GM23338 (cell line): ENCODE data around the gene GPR55. TPM values are rescaled to one million over a fixed set of nuclear protein-coding genes. Genes with fewer than 3 reads are reported as not detected.

ENCODE experiments used
- CREB1 ChIP-seq: fragments of 250-450 bp; sonication (Bioruptor Pico); IDR thresholded peaks from 2 replicates; pipeline ENCODE4 v1.5.0; 2020; ENCODE audit warnings: low read depth, mild to moderate bottlenecking, moderate library complexity
- ETS1 ChIP-seq: IDR thresholded peaks from 2 replicates; pipeline ENCODE4 v1.6.1; 2016; ENCODE audit warnings: antibody characterized with exemption
- EZH2 ChIP-seq: fragments of 200-600 bp; sonication (generic); IDR thresholded peaks from one replicate; pipeline ENCODE4 v1.8.0; 2017; ENCODE audit warnings: antibody characterized with exemption, mild to moderate bottlenecking, low read depth; ENCODE audit not compliant: unreplicated experiment
- EZH2phosphoT487 ChIP-seq: fragments of 200-600 bp; sonication (generic); IDR thresholded peaks from one replicate; pipeline ENCODE4 v1.8.1; 2018; ENCODE audit warnings: antibody characterized with exemption; ENCODE audit not compliant: unreplicated experiment
- JUNB ChIP-seq: IDR thresholded peaks from one replicate; pipeline ENCODE4 v1.6.1; 2016; ENCODE audit warnings: antibody characterized with exemption; ENCODE audit not compliant: unreplicated experiment
- NANOG ChIP-seq: IDR thresholded peaks from 2 replicates; pipeline ENCODE4 v1.6.1; 2016; ENCODE audit warnings: antibody characterized with exemption, borderline replicate concordance
- ZNF114 ChIP-seq: fragments of 250-450 bp; sonication (Bioruptor Pico); IDR thresholded peaks from 2 replicates; pipeline ENCODE4 v1.5.0; 2020; ENCODE audit warnings: mild to moderate bottlenecking, moderate library complexity
- ZNF462 ChIP-seq: fragments of 250-450 bp; sonication (Bioruptor Pico); IDR thresholded peaks from 2 replicates; pipeline ENCODE4 v1.5.0; 2020; ENCODE audit warnings: mild to moderate bottlenecking, moderate library complexity
- polyA plus RNA-seq: library from polyadenylated mRNA; unstranded; fragments of >200 nt; fragmentation: Nextera tagmentation; extraction: Ambion mirVana; gene quantifications from 2 replicates; pipeline ENCODE4 v1.2.1, GENCODE V29; 2016
- total RNA-seq: library from RNA; depleted of rRNA; stranded (reverse); fragments of >200 nt; shearing (Covaris generic); gene quantifications from 2 replicates; pipeline ENCODE4 v1.2.3, GENCODE V29; 2014

The GPR55 gene
- total and polyA plus RNA-seq, 2 experiments from 2014 or later: not detected

DNA sequence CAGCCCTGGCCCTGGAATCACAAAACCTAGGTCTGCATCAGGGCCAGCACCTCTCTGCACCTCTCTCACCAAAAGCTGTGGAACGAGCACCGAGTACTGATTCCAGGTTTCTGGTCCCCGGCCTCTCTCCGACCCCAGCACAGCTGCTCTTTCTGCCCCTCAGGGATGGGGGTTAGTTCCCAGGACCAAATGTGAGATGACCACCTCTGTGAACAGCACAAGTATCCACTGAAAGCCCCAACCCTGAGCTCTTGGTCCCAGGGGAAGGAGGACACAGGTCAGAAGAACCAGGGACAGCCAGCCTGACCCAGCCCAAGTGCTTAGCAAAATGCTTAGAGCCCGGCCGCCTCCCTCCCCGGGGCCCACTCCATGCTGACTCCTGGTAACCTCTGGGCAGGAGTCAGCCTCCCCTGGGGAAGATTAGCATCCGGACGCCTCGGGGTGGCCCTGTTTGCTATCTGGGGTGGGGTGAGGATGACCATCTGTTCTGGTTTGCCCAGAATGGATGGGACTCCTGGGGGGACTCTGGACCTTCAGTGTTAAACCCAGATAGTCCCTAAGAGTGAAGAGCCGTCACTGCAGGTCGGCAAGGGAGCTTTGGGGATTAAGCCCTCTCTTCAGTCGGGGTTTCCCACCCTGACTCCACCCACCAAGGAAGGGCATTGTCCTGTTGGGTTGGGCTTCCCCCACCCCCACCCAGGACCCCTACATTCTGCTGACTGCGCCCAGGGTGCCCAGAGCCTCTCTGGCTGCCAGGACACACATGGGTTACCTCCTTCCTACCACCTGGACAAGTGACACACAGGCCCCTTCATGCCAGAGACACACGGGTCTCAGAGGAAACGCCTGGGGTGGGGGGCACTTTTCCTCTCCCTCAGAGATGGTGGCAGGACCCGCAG, 9.4 kb upstream of the GPR55 start (continued):
- TF ChIP-seq ZNF462 (CRISPR knock-in tag) (no peak), ETS1 (no peak), JUNB (no peak), EZH2phosphoT487 (no peak), CREB1 (CRISPR knock-in tag) (no peak), NANOG (no peak), ZNF114 (no peak), EZH2 (no peak)
